Fibroblast of lung (primary cell): ENCODE results near the gene KIRREL3. TPM values are rescaled to one million over a fixed set of nuclear protein-coding genes. Genes with fewer than 3 reads are reported as not detected.

Experiments
- DNase-seq, 2 donors: peaks; one replicate each; pipeline versions ENCODE4 v3.0.0 to v3.0.0-alpha.2; 2010; ENCODE audit warnings: low read depth in 2 of 2
- H2AFZ ChIP-seq: 2 replicates; pipeline ENCODE4 v1.5.1; 2012; ENCODE audit warnings: low read length, control low read depth, inconsistent platforms
- H3K27ac ChIP-seq: 2 replicates; pipeline ENCODE4 v1.5.1; 2011; ENCODE audit warnings: low read length, control low read depth; ENCODE audit not compliant: insufficient read depth
- H3K27me3 ChIP-seq: 2 replicates; pipeline ENCODE4 v1.5.1; 2011; ENCODE audit warnings: mild to moderate bottlenecking, low read length; ENCODE audit not compliant: control insufficient read depth, insufficient read depth
- H3K36me3 ChIP-seq: 2 replicates; pipeline ENCODE4 v1.5.1; 2011; ENCODE audit warnings: low read length; ENCODE audit not compliant: control insufficient read depth, insufficient read depth
- H3K4me1 ChIP-seq: 2 replicates; pipeline ENCODE4 v1.5.1; 2011; ENCODE audit warnings: low read length; ENCODE audit not compliant: control insufficient read depth, insufficient read depth; ENCODE audit errors: extremely low read depth
- H3K4me2 ChIP-seq: 2 replicates; pipeline ENCODE4 v1.5.1; 2011; ENCODE audit warnings: low read length, control low read depth; ENCODE audit not compliant: insufficient read depth; ENCODE audit errors: extremely low read depth
- H3K4me3 ChIP-seq, 4 experiments: fragments of 200-600 bp in 1 of 4; sonication (generic) in 1 of 4; replicated peaks in 1 of 4; 2 replicates each; pipeline ENCODE4 v1.5.1; 2011 to 2016; ENCODE audit warnings: low read length in 4 of 4, low read depth in 3 of 4, mild to moderate bottlenecking in 3 of 4, control low read depth in 2 of 4, inconsistent platforms in 1 of 4, mixed read lengths in 1 of 4; ENCODE audit not compliant: insufficient read depth in 1 of 4; ENCODE audit errors: control extremely low read depth in 1 of 4
- H3K79me2 ChIP-seq: 2 replicates; pipeline ENCODE4 v1.5.1; 2012; ENCODE audit warnings: mild to moderate bottlenecking, low read length, inconsistent platforms; ENCODE audit not compliant: control insufficient read depth, insufficient read depth
- H3K9ac ChIP-seq: 2 replicates; pipeline ENCODE4 v1.5.1; 2011; ENCODE audit warnings: mild to moderate bottlenecking, low read length, control low read depth; ENCODE audit not compliant: insufficient read depth
- H3K9me3 ChIP-seq: 2 replicates; pipeline ENCODE4 v1.5.1; 2012; ENCODE audit warnings: low read depth, low read length; ENCODE audit not compliant: control insufficient read depth, insufficient read depth
- H4K20me1 ChIP-seq: 2 replicates; pipeline ENCODE4 v1.5.1; 2011; ENCODE audit warnings: low read length; ENCODE audit not compliant: control insufficient read depth, insufficient read depth; ENCODE audit errors: extremely low read depth
- EZH2 ChIP-seq: IDR thresholded peaks from 2 replicates; pipeline ENCODE4 v1.5.1; 2012; ENCODE audit warnings: low read length, control low read depth, mild to moderate bottlenecking; ENCODE audit errors: missing control alignments
- polyA plus RNA-seq, 2 donors: library from polyadenylated mRNA; depleted of rRNA in 1 of 2; stranded (reverse) in 1 of 2; unstranded in 1 of 2; fragments of >200 nt; gene quantifications; 2 replicates each; pipeline ENCODE4 v1.2.1, GENCODE V29; 2011 to 2012; ENCODE audit warnings: missing spikeins in 1 of 2
- total RNA-seq: library from RNA; depleted of rRNA; stranded (reverse); fragments of >200 nt; gene quantifications from 2 replicates; pipeline ENCODE4 v1.2.1, GENCODE V29; 2014
- TF ChIP-seq, protein P1 (sequence below), 2 donors: IDR thresholded peaks in 1 of 2; conservative IDR thresholded peaks in 1 of 2; 1 replicate in 1 of 2; 2 replicates in 1 of 2; pipeline ENCODE4 v1.5.1; 2011 to 2012; ENCODE audit warnings: low read length in 2 of 2, control low read depth in 1 of 2, inconsistent platforms in 1 of 2, low read depth in 1 of 2, mild to moderate bottlenecking in 1 of 2

The KIRREL3 gene
- total and polyA plus RNA-seq, 2 donors (not counting 1 experiment from before 2014, with no cell fraction given): 2.8 to 6.1 TPM

- Histone ChIP-seq H3K9me3 (no peaks in the 10 kb centered on the region), H3K4me2 (no peak overlapping the region), H3K36me3 (no peaks in the 10 kb centered on the region), H4K20me1 (no peaks in the 10 kb centered on the region), H3K4me3 (no peak overlapping the region), H3K27me3 (no peaks in the 10 kb centered on the region), H3K4me1 (no peaks in the 10 kb centered on the region), H3K9ac (no peak overlapping the region), H3K79me2 (no peaks in the 10 kb centered on the region), H2AFZ (no peak overlapping the region), H3K27ac (no peak overlapping the region)
- no peak for DNase-seq
- TF ChIP-seq EZH2: no peak
- TF ChIP-seq, protein P1, sequence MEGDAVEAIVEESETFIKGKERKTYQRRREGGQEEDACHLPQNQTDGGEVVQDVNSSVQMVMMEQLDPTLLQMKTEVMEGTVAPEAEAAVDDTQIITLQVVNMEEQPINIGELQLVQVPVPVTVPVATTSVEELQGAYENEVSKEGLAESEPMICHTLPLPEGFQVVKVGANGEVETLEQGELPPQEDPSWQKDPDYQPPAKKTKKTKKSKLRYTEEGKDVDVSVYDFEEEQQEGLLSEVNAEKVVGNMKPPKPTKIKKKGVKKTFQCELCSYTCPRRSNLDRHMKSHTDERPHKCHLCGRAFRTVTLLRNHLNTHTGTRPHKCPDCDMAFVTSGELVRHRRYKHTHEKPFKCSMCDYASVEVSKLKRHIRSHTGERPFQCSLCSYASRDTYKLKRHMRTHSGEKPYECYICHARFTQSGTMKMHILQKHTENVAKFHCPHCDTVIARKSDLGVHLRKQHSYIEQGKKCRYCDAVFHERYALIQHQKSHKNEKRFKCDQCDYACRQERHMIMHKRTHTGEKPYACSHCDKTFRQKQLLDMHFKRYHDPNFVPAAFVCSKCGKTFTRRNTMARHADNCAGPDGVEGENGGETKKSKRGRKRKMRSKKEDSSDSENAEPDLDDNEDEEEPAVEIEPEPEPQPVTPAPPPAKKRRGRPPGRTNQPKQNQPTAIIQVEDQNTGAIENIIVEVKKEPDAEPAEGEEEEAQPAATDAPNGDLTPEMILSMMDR (conservative IDR thresholded peaks at IDR 0.05 in 1 of 2, IDR thresholded peaks at IDR 0.05 in 1 of 2; ENCODE audit: low read depth in 1 of 2, low read length in 2 of 2): no peak
Observed at GRCh38 chr11:126740846-126741245, 259.7 kb downstream of the KIRREL3 start.

DNA sequence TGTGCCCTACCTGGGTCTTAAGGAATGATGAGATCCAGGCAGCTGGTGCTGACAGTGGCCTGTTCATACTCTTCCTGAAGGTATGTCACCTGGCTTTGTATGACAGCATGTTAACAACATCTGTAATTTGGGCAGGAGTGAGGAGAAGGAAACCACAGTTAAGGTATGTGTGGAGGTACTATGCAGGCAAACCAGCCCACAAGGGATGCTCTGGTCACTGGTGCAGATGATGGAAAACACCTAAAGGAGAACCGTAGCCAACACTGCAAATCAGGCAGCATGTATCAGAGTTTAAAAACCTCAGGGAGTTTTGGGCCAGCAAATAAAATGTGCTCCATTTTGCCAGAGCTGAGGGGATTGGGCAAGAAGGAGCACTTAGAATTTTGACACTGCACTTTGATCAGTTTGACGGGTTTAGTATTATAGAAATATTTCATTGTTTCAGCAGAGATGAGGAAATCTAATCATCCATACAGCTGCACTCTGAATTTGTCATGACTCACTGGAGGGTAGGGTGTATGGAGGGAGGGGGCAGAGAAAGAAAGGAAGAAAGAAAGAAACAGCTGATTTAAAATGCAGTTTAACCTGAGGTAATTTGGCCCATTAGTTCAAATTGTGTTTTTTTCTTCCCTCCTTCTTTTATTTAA is 260.9 kb downstream of the KIRREL3 start:
- H3K27me3 ChIP-seq: no peaks in the 10 kb centered on the region
- TF ChIP-seq, protein P1 (conservative IDR thresholded peaks at IDR 0.05 in 1 of 2, IDR thresholded peaks at IDR 0.05 in 1 of 2; ENCODE audit: low read depth in 1 of 2, low read length in 2 of 2): no peak
- TF ChIP-seq EZH2: no peak
- no peak overlapping the region for H3K4me3 ChIP-seq
- H3K36me3 ChIP-seq: no peaks in the 10 kb centered on the region
- H3K4me1 ChIP-seq: no peaks in the 10 kb centered on the region
- H4K20me1 ChIP-seq: no peaks in the 10 kb centered on the region
- no peaks in the 10 kb centered on the region for H3K9me3 ChIP-seq
- H3K9ac ChIP-seq: no peak overlapping the region
- no peak overlapping the region for H3K27ac ChIP-seq
- H3K4me2 ChIP-seq: no peak overlapping the region
- no peaks in the 10 kb centered on the region for H3K79me2 ChIP-seq
- no peak overlapping the region for H2AFZ ChIP-seq
- DNase-seq: peak in 1 of 2 donors; percentile 16

GRCh38 chr11:126738295-126739031 is 262.1 kb downstream of the KIRREL3 start:
- DNase-seq: no peak
- no peaks in the 10 kb centered on the region for H3K27me3 ChIP-seq
- no peaks in the 10 kb centered on the region for H3K36me3 ChIP-seq
- H3K4me1 ChIP-seq: no peaks in the 10 kb centered on the region
- no peaks in the 10 kb centered on the region for H3K9me3 ChIP-seq
- H3K9ac ChIP-seq: no peak overlapping the region
- no peak overlapping the region for H3K4me3 ChIP-seq
- no peak overlapping the region for H2AFZ ChIP-seq
- TF ChIP-seq EZH2: no peak
- TF ChIP-seq, protein P1 (conservative IDR thresholded peaks at IDR 0.05 in 1 of 2, IDR thresholded peaks at IDR 0.05 in 1 of 2; ENCODE audit: low read depth in 1 of 2, low read length in 2 of 2): no peak
- H4K20me1 ChIP-seq: no peaks in the 10 kb centered on the region
- no peak overlapping the region for H3K27ac ChIP-seq
- no peak overlapping the region for H3K4me2 ChIP-seq
- H3K79me2 ChIP-seq: no peaks in the 10 kb centered on the region
